ENCODE data around the gene ARCN1. TPM values are rescaled to one million over a fixed set of nuclear protein-coding genes. Genes with fewer than 3 reads are reported as not detected.
A peak's percentile ranks its signal among the peaks of the same experiment; 100 is the strongest.

ARCN1 gene
- total and polyA plus RNA-seq, 9 of the 15 experiments (the other 6 are each of a cell fraction or from before 2014, with no cell fraction given) = 30.0 to 224 (median 76.4) TPM

GRCh38 chr11:118572061-118572980 lies at the start of gene ARCN1 (continued):
- TF ChIP-seq ZNF589 (CRISPR knock-in tag; IDR thresholded peaks at IDR 0.05; ENCODE audit: low read depth) = 0 out of 2 replicates have a peak, but pooled peaks have one; percentile 19
- no peak for TF ChIP-seq REST (IDR thresholded peaks at IDR 0.05; ENCODE audit: borderline replicate concordance)
- TF ChIP-seq REST (CRISPR knock-in tag; IDR thresholded peaks at IDR 0.05; ENCODE audit: low read depth) = peak; percentile 54; the same call in 1 of the 2 replicates
- TF ChIP-seq SFPQ (IDR thresholded peaks at IDR 0.05; ENCODE audit: low read depth, low read length) = no peak
- TF ChIP-seq E2F3 (CRISPR knock-in tag; IDR thresholded peaks at IDR 0.05) = no peak
- TF ChIP-seq PURB (CRISPR knock-in tag; IDR thresholded peaks at IDR 0.05; ENCODE audit: low read depth) = no peak
- TF ChIP-seq ELF1 (tag; IDR thresholded peaks at IDR 0.05) = peak; percentile 72
- no peak for TF ChIP-seq NONO (IDR thresholded peaks at IDR 0.05; ENCODE audit: low read depth in 2 of 2, low read length in 1 of 2)
- TF ChIP-seq MYBL2 (IDR thresholded peaks at IDR 0.05; ENCODE audit: low read depth) = no peak
- no peak for TF ChIP-seq MYBL2 (CRISPR knock-in tag; IDR thresholded peaks at IDR 0.05; ENCODE audit: borderline replicate concordance)
- TF ChIP-seq SMAD1 (IDR thresholded peaks at IDR 0.05; ENCODE audit: low read depth, low read length, partially characterized antibody) = peak; percentile 63
- 0 out of 2 replicates have a peak, but pooled peaks have one; percentile 28 for TF ChIP-seq DPF2 (IDR thresholded peaks at IDR 0.05)
- TF ChIP-seq POLR3A (IDR thresholded peaks at IDR 0.05; ENCODE audit: borderline replicate concordance, extremely low read depth, insufficient read depth, insufficient read length) = no peak
- peak; percentile 56; the same call in 1 of the 2 replicates for TF ChIP-seq PML (IDR thresholded peaks at IDR 0.05; ENCODE audit: low read length)
- no peak for TF ChIP-seq ERF (CRISPR knock-in tag; IDR thresholded peaks at IDR 0.05)
- no peak for TF ChIP-seq ILF3 (IDR thresholded peaks at IDR 0.05; ENCODE audit: borderline replicate concordance)
- no peak for TF ChIP-seq SNIP1 (IDR thresholded peaks at IDR 0.05; ENCODE audit: low read depth)
- peak; percentile 42; the same call in 1 of the 2 replicates for TF ChIP-seq MBD2 (IDR thresholded peaks at IDR 0.05; ENCODE audit: borderline replicate concordance, low read depth)

All from K562 (cell line).